Ascending aorta (tissue), 2 donors: Measurements from ENCODE around the gene GRK7. TPM values are rescaled to one million over a fixed set of nuclear protein-coding genes. Genes with fewer than 3 reads are reported as not detected.

ENCODE experiments used
- DNase-seq, 2 donors: peaks; one replicate each; pipeline ENCODE4 v3.0.0-alpha.2; 2019; ENCODE audit warnings: low spot score in 2 of 2
- H3K27ac ChIP-seq, 2 donors: fragments of 200-600 bp; sonication (generic); one replicate each; pipeline ENCODE4 v1.5.1; 2016 to 2017; ENCODE audit warnings: mild to moderate bottlenecking in 1 of 2
- H3K27me3 ChIP-seq: fragments of 200-600 bp; sonication (generic); one replicate; pipeline ENCODE4 v1.5.1; 2017
- H3K36me3 ChIP-seq, 2 donors: fragments of 200-600 bp; sonication (generic); one replicate each; pipeline ENCODE4 v1.5.1; 2016
- H3K4me1 ChIP-seq, 2 donors: fragments of 200-600 bp; sonication (generic); one replicate each; pipeline ENCODE4 v1.5.1; 2016 to 2017; ENCODE audit warnings: mild to moderate bottlenecking in 1 of 2
- H3K4me3 ChIP-seq, 2 donors: fragments of 200-600 bp; sonication (generic); one replicate each; pipeline ENCODE4 v1.5.1; 2016 to 2017; ENCODE audit warnings: mild to moderate bottlenecking in 1 of 2
- H3K9me3 ChIP-seq, 2 donors: fragments of 200-600 bp; sonication (generic); one replicate each; pipeline ENCODE4 v1.5.1; 2016
- CTCF ChIP-seq, 3 experiments: fragments of 200-600 bp in 2 of 3; fragments of 450-650 bp in 1 of 3; sonication (generic) in 2 of 3; IDR thresholded peaks; one replicate each; pipeline ENCODE4 v1.5.1; 2016 to 2019; ENCODE audit warnings: antibody characterized with exemption in 3 of 3, mild to moderate bottlenecking in 1 of 3, moderate library complexity in 1 of 3
- intact Hi-C: fragments of 100-400 bp; cut with DNase I; formaldehyde crosslinking; loops from one replicate; pipeline ENCODE4 v1.15.1; 2023
- total RNA-seq: library from RNA; depleted of rRNA; stranded (reverse); fragments of >200 nt; gene quantifications from one replicate; pipeline ENCODE4 v1.1.0, GENCODE V29; 2016

The GRK7 gene
- total RNA-seq, 1 donor from 2014 or later = not detected

DNA sequence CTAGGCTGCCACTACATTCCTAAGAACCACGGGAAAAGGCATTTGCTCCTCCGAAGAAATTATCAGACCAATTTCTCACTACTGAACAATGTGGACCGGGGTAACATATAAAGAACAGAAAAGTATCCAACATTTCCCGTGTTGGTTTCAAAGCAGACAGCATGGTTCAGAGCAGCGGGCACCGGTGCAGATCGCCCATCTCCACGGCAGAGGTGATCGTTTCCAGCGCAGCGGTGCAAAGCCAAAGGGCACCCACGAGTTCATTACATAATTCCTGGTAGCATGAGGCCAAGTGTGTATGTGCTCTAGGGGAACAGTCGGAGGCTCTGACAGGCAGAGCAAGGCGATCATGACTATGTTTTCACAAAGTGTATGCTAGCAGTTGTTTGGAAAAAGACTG lies 13.2 kb downstream of the GRK7 start:
- H3K9me3 ChIP-seq = no peaks in the 10 kb centered on the region
- no peaks in the 10 kb centered on the region for H3K36me3 ChIP-seq
- no peaks in the 10 kb centered on the region for H3K4me1 ChIP-seq
- DNase-seq = no peak
- H3K27ac ChIP-seq = no peak overlapping the region
- no peaks in the 10 kb centered on the region for H3K27me3 ChIP-seq
- no peak overlapping the region for H3K4me3 ChIP-seq
- TF ChIP-seq CTCF (IDR thresholded peaks at IDR 0.05) = no peak
- intact Hi-C loops = no loop called here

DNA sequence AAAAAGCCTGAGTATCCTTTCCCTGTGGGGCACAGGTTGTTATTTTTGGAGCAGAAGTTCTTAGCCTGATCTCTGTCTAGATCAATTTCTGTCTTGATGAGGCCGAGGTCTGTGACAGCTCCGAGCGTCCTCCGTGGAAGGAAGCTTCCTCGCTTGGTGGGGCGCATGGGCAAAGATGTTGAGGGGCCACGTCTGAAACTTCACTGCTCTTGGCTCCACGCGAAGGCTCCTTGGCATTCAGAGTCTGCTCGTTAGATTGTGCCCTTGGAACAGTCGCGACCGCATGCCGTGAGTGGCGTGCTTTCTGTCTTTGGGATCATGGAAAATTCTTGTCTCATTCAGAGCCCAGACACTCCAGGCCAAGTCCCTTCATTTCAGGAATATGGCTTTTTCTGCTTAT lies 13.7 kb downstream of the GRK7 start:
- no peaks in the 10 kb centered on the region for H3K27me3 ChIP-seq
- TF ChIP-seq CTCF (IDR thresholded peaks at IDR 0.05) = no peak
- no peak for DNase-seq
- H3K27ac ChIP-seq = no peak overlapping the region
- intact Hi-C loops = no loop called here
- peak overlapping the region in 1 of 2 donors; percentile 15 for H3K4me3 ChIP-seq
- H3K9me3 ChIP-seq = no peaks in the 10 kb centered on the region
- H3K36me3 ChIP-seq = no peaks in the 10 kb centered on the region
- no peaks in the 10 kb centered on the region for H3K4me1 ChIP-seq

- Histone ChIP-seq H3K9me3 (no peaks in the 10 kb centered on the region), H3K36me3 (no peaks in the 10 kb centered on the region), H3K4me3 (no peak overlapping the region), H3K27ac (no peak overlapping the region), H3K27me3 (no peaks in the 10 kb centered on the region), H3K4me1 (no peaks in the 10 kb centered on the region)
- intact Hi-C loops = no loop called here
- no peak for TF ChIP-seq CTCF (IDR thresholded peaks at IDR 0.05)
- no peak for DNase-seq
These were observed 15.0 kb downstream of the GRK7 start for GRCh38 chr3:141777957-141778813.

GRCh38 chr3:141779667-141780066 lies 16.5 kb downstream of the GRK7 start:
- no peaks in the 10 kb centered on the region for H3K36me3 ChIP-seq
- no peak overlapping the region for H3K4me3 ChIP-seq
- TF ChIP-seq CTCF (IDR thresholded peaks at IDR 0.05) = no peak
- no peak overlapping the region for H3K27ac ChIP-seq
- no peaks in the 10 kb centered on the region for H3K4me1 ChIP-seq
- no peak for DNase-seq
- intact Hi-C loops = no loop called here
- H3K9me3 ChIP-seq = no peaks in the 10 kb centered on the region
- no peaks in the 10 kb centered on the region for H3K27me3 ChIP-seq

- H3K4me3 ChIP-seq = no peak overlapping the region
- H3K27ac ChIP-seq = no peak overlapping the region
- H3K27me3 ChIP-seq = no peaks in the 10 kb centered on the region
- H3K4me1 ChIP-seq = no peaks in the 10 kb centered on the region
- H3K36me3 ChIP-seq = no peaks in the 10 kb centered on the region
- intact Hi-C loops = no loop called here
- no peak for TF ChIP-seq CTCF (IDR thresholded peaks at IDR 0.05)
- DNase-seq = no peak
- no peaks in the 10 kb centered on the region for H3K9me3 ChIP-seq
These were observed 19.3 kb downstream of the GRK7 start for GRCh38 chr3:141782386-141782932.
